Ishikawa (cell line): ENCODE measurements around the gene PSME2.

Experiments used
- CEBPB ChIP-seq: IDR thresholded peaks from 2 replicates; pipeline ENCODE4 v1.6.1; 2012
- CREB1 ChIP-seq: IDR thresholded peaks from 2 replicates; pipeline ENCODE4 v1.6.1; 2012; ENCODE audit warnings: low read depth
- EGR1 ChIP-seq: IDR thresholded peaks from 2 replicates; pipeline ENCODE4 v1.6.1; 2012
- EP300 ChIP-seq: IDR thresholded peaks from 2 replicates; pipeline ENCODE4 v1.6.1; 2012; ENCODE audit warnings: borderline replicate concordance
- FOXM1 ChIP-seq: IDR thresholded peaks from 2 replicates; pipeline ENCODE4 v1.6.1; 2012; ENCODE audit warnings: low read depth, borderline replicate concordance
- MAX ChIP-seq: IDR thresholded peaks from 2 replicates; pipeline ENCODE4 v1.6.1; 2012
- NFIC ChIP-seq: IDR thresholded peaks from 2 replicates; pipeline ENCODE4 v1.6.1; 2012
- RAD21 ChIP-seq: IDR thresholded peaks from 2 replicates; pipeline ENCODE4 v1.6.1; 2012; ENCODE audit warnings: low read depth
- REST ChIP-seq: IDR thresholded peaks from 2 replicates; pipeline ENCODE4 v1.6.1; 2012; ENCODE audit warnings: low read depth, mild to moderate bottlenecking
- TAF1 ChIP-seq: IDR thresholded peaks from 2 replicates; pipeline ENCODE4 v1.6.1; 2012; ENCODE audit warnings: low read depth, mild to moderate bottlenecking
- TCF12 ChIP-seq: IDR thresholded peaks from 2 replicates; pipeline ENCODE4 v1.6.1; 2012; ENCODE audit warnings: low read depth
- TEAD4 ChIP-seq: IDR thresholded peaks from 2 replicates; pipeline ENCODE4 v1.6.1; 2012
- USF1 ChIP-seq: IDR thresholded peaks from 2 replicates; pipeline ENCODE4 v1.6.1; 2012
- YY1 ChIP-seq: IDR thresholded peaks from 2 replicates; pipeline ENCODE4 v1.6.1; 2012; ENCODE audit warnings: low read depth
- ZBTB7A ChIP-seq: IDR thresholded peaks from 2 replicates; pipeline ENCODE4 v1.6.1; 2012; ENCODE audit warnings: low read depth

Gene PSME2

GRCh38 chr14:24165785-24166184 lies 19.4 kb upstream of the PSME2 start:
- TF ChIP-seq MAX (no peak), CEBPB (no peak), RAD21 (no peak), ZBTB7A (no peak), EP300 (no peak), YY1 (no peak), TCF12 (no peak), TAF1 (no peak), EGR1 (no peak)

GRCh38 chr14:24164518-24164991 lies 18.1 kb upstream of the PSME2 start:
- TF ChIP-seq USF1 (no peak), ZBTB7A (no peak), TEAD4 (no peak), EP300 (no peak)

GRCh38 chr14:24162093-24162492 lies 15.7 kb upstream of the PSME2 start:
- TF ChIP-seq RAD21 (no peak), TCF12 (no peak), FOXM1 (no peak), CREB1 (no peak), EP300 (no peak), EGR1 (no peak), YY1 (no peak), TEAD4 (no peak), CEBPB (no peak), TAF1 (no peak)

GRCh38 chr14:24160850-24161804 lies 14.7 kb upstream of the PSME2 start, which contains the start of gene IRF9:
Gene IRF9, plus strand, starts transcription at chr14:24161265. Its CDS starts 880 bp downstream, at chr14:24162145.
- TF ChIP-seq RAD21 (peak; percentile 73), REST (no peak), FOXM1 (no peak), TEAD4 (peak; percentile 42; the same call in 1 of the 2 replicates), TAF1 (no peak; the same call in 1 of the 2 replicates), MAX (peak; percentile 65; the same call in 1 of the 2 replicates), EP300 (0 out of 2 replicates have a peak, but pooled peaks have one; percentile 10), EGR1 (no peak), USF1 (peak; percentile 97), NFIC (peak; percentile 95), ZBTB7A (no peak), CREB1 (no peak), TCF12 (0 out of 2 replicates have a peak, but pooled peaks have one; percentile 25), CEBPB (no peak), YY1 (peak; percentile 21; the same call in 1 of the 2 replicates)

GRCh38 chr14:24160499-24160849 lies 14.1 kb upstream of the PSME2 start:
- TF ChIP-seq YY1 (no peak), MAX (no peak), TEAD4 (no peak), ZBTB7A (no peak), EP300 (no peak), FOXM1 (no peak), EGR1 (no peak), CEBPB (no peak), NFIC (no peak), REST (no peak), TAF1 (no peak), TCF12 (no peak), CREB1 (no peak)
